HCT116 (cell line): ENCODE measurements around the gene EEPD1. TPM values are rescaled to one million over a fixed set of nuclear protein-coding genes. Genes with fewer than 3 reads are reported as not detected.

Source experiments
- ATAC-seq: fragments of 200-7000 bp; cut with Tn5 transposase; 2 replicates; pipeline ENCODE4 v1.9.1; 2020; ENCODE audit warnings: mild to moderate bottlenecking, moderate library complexity
- BruUV-seq: library from RNA; stranded (reverse); fragments of 400-500 nt; replicated peaks from 2 replicates; lab custom pipeline; 2021; lab: Mats Ljungman, UMichigan
- CTCF ChIA-PET: fragments of 300-600 bp; sonication (Branson Sonifier 250); formaldehyde crosslinking; loops from one replicate; lab custom pipeline; 2021; ENCODE audit warnings: antibody characterized with exemption; lab: Charles Lee
- POLR2A ChIA-PET: fragments of 300-600, 350-600 bp; sonication (Branson Sonifier 250); formaldehyde crosslinking; loops from one replicate; lab custom pipeline; 2021; ENCODE audit warnings: antibody characterized with exemption; lab: Charles Lee
- RAD21 ChIA-PET, 2 experiments: fragments of 300-600 bp; sonication (Branson Sonifier 250); formaldehyde crosslinking; loops; one replicate each; lab custom pipeline; 2023; ENCODE audit warnings: low total read pairs in 2 of 2; ENCODE audit not compliant: uncharacterized antibody in 2 of 2, unreplicated experiment in 2 of 2, low non-redundant PET in 1 of 2; lab: Charles Lee
- DNase-seq: peaks from one replicate; pipeline ENCODE4 v3.0.0-alpha.2; 2010; ENCODE audit warnings: low read depth, low spot score
- H2AFZ ChIP-seq: fragments of 200-600 bp; shearing (Covaris generic), sonication (generic); 2 replicates; pipeline ENCODE4 v1.6.1; 2017; ENCODE audit warnings: low read depth, mixed run types, mixed read lengths, antibody characterized with exemption, low read length; ENCODE audit not compliant: poor library complexity, severe bottlenecking
- H3K27ac ChIP-seq: 2 replicates; pipeline ENCODE4 v1.5.1; 2012; ENCODE audit warnings: low read depth, low read length
- H3K27me3 ChIP-seq: fragments of 200-600 bp; sonication (generic); 2 replicates; pipeline ENCODE4 v1.6.1; 2016; ENCODE audit warnings: mixed run types, low read length, mixed read lengths; ENCODE audit not compliant: insufficient read depth
- H3K36me3 ChIP-seq, 2 experiments: fragments of 200-500 bp in 1 of 2; fragments of 200-600 bp in 1 of 2; sonication (Bioruptor generic) in 1 of 2; sonication (generic) in 1 of 2; 2 replicates each; pipeline versions ENCODE4 v1.5.1 to v1.6.1; 2014 to 2016; ENCODE audit warnings: low read length in 2 of 2, inconsistent platforms in 1 of 2, mixed read lengths in 1 of 2, mixed run types in 1 of 2; ENCODE audit not compliant: insufficient read depth in 2 of 2, control insufficient read depth in 1 of 2
- H3K4me1 ChIP-seq, 2 experiments: fragments of 200-600 bp in 1 of 2; sonication (generic) in 1 of 2; 2 replicates each; pipeline versions ENCODE4 v1.5.1 to v1.6.1; 2012 to 2017; ENCODE audit warnings: low read length in 2 of 2, inconsistent platforms in 1 of 2, mild to moderate bottlenecking in 1 of 2, mixed read lengths in 1 of 2, mixed run types in 1 of 2, moderate library complexity in 1 of 2; ENCODE audit not compliant: insufficient read depth in 2 of 2, control insufficient read depth in 1 of 2
- H3K4me2 ChIP-seq: fragments of 200-600 bp; sonication (generic); 2 replicates; pipeline ENCODE4 v1.6.1; 2017; ENCODE audit warnings: mixed run types, low read length, mixed read lengths
- H3K4me3 ChIP-seq, 2 experiments: fragments of 200-600 bp in 1 of 2; sonication (generic) in 1 of 2; replicated peaks in 1 of 2; 2 replicates each; pipeline ENCODE4 v1.5.1; 2011 to 2016; ENCODE audit warnings: low read length in 2 of 2, control low read depth in 1 of 2, low read depth in 1 of 2, mild to moderate bottlenecking in 1 of 2, mixed read lengths in 1 of 2, mixed run types in 1 of 2
- H3K79me2 ChIP-seq: fragments of 200-600 bp; sonication (generic); 2 replicates; pipeline ENCODE4 v1.6.1; 2017; ENCODE audit warnings: mild to moderate bottlenecking, mixed run types, low read length, moderate library complexity, mixed read lengths; ENCODE audit not compliant: insufficient read depth
- H3K9ac ChIP-seq: fragments of 200-600 bp; sonication (generic); 2 replicates; pipeline ENCODE4 v1.6.1; 2016; ENCODE audit warnings: low read length, mixed read lengths
- H3K9me2 ChIP-seq: fragments of 200-600 bp; sonication (generic), shearing (Covaris generic); 2 replicates; pipeline ENCODE4 v1.6.1; 2017; ENCODE audit warnings: mixed run types, mild to moderate bottlenecking, moderate library complexity; ENCODE audit not compliant: insufficient read depth
- H3K9me3 ChIP-seq, 2 experiments: fragments of 200-500 bp in 1 of 2; fragments of 200-600 bp in 1 of 2; sonication (Bioruptor generic) in 1 of 2; sonication (generic) in 1 of 2; 2 replicates each; pipeline ENCODE4 v1.6.1; 2014 to 2017; ENCODE audit warnings: low read length in 2 of 2, mixed read lengths in 2 of 2, inconsistent platforms in 1 of 2, low read depth in 1 of 2, mild to moderate bottlenecking in 1 of 2, mixed run types in 1 of 2, moderate library complexity in 1 of 2; ENCODE audit not compliant: control insufficient read depth in 1 of 2, insufficient read depth in 1 of 2
- H4K20me1 ChIP-seq: fragments of 200-600 bp; sonication (generic), shearing (Covaris generic); 2 replicates; pipeline ENCODE4 v1.6.1; 2017; ENCODE audit warnings: mixed run types, mild to moderate bottlenecking, moderate library complexity; ENCODE audit not compliant: insufficient read depth
- CEBPB ChIP-seq: IDR thresholded peaks from 2 replicates; pipeline ENCODE4 v1.6.1; 2012; ENCODE audit warnings: low read depth
- EZH2phosphoT487 ChIP-seq: fragments of 200-600 bp; IDR thresholded peaks from 2 replicates; pipeline ENCODE4 v1.6.1; 2018; ENCODE audit warnings: antibody characterized with exemption, borderline replicate concordance
- FOSL1 ChIP-seq: IDR thresholded peaks from 2 replicates; pipeline ENCODE4 v1.6.1; 2012; ENCODE audit warnings: low read depth
- JUND ChIP-seq: IDR thresholded peaks from 2 replicates; pipeline ENCODE4 v1.6.1; 2012
- MAX ChIP-seq: IDR thresholded peaks from 2 replicates; pipeline ENCODE4 v1.6.1; 2012
- POLR2AphosphoS5 ChIP-seq: IDR thresholded peaks from 2 replicates; pipeline ENCODE4 v1.6.1; 2011; ENCODE audit warnings: mild to moderate bottlenecking, low read depth, low read length, moderate library complexity
- RAD21 ChIP-seq: IDR thresholded peaks from 2 replicates; pipeline ENCODE4 v1.6.1; 2012; ENCODE audit warnings: low read depth, mild to moderate bottlenecking
- TCF7L2 ChIP-seq: IDR thresholded peaks from 2 replicates; pipeline ENCODE4 v1.7.0; 2011; ENCODE audit warnings: borderline replicate concordance, inconsistent platforms; ENCODE audit not compliant: insufficient read depth, insufficient read length; ENCODE audit errors: extremely low read depth
- intact Hi-C: fragments of 100-400 bp; cut with micrococcal nuclease; formaldehyde crosslinking; loops from 2 replicates; pipeline ENCODE4 v1.10.0; 2022
- total RNA-seq: library from RNA; stranded (reverse); gene quantifications from one replicate; pipeline ENCODE4 v1.2.1, GENCODE V29; 2021; ENCODE audit not compliant: unreplicated experiment
- TF ChIP-seq, protein P1 (sequence below), 3 experiments: fragments of 200-600 bp in 1 of 3; sonication (generic) in 1 of 3; IDR thresholded peaks in 2 of 3; conservative IDR thresholded peaks in 1 of 3; 2 replicates each; pipeline ENCODE4 v1.5.1; 2012 to 2017; ENCODE audit warnings: low read depth in 2 of 3, low read length in 2 of 3, antibody characterized with exemption in 1 of 3, borderline replicate concordance in 1 of 3, control low read depth in 1 of 3, mild to moderate bottlenecking in 1 of 3, mixed read lengths in 1 of 3, mixed run types in 1 of 3, moderate library complexity in 1 of 3; ENCODE audit not compliant: insufficient read depth in 1 of 3

The EEPD1 gene
- total RNA-seq, 1 experiment from 2014 or later: 4.2 TPM

DNA sequence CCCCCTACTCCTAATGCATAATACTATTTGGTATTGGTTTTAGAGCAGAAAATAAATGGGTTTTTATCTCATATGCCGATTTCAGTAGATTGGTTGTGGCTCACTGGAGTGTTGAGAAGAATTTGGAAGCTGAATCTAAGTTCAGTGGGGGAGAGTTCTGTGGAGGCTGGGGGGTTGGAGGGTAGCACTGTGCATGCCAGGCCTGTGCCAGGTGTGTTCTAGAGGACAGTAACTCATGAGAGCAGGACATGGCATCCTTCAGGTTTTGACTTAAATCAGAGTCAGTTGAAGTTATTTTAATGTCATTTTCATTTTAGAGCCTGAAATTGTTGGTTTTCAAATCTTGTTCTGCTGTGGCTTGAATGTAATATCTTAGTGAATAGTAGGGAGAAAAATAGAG, 79.5 kb downstream of the EEPD1 start:
- H3K27me3 ChIP-seq: no peaks in the 10 kb centered on the region
- H3K9me3 ChIP-seq: no peaks in the 10 kb centered on the region
- H3K27ac ChIP-seq: no peak overlapping the region
- no peak overlapping the region for H3K9ac ChIP-seq
- H3K36me3 ChIP-seq: no peaks in the 10 kb centered on the region
- no peak for DNase-seq
- no peak overlapping the region for H3K4me3 ChIP-seq
- ChIA-PET CTCF (interaction anchor here (0.7 kb wide), 1 partner anchor 19 kb away, joined by 3 read pairs; no protein-coding TSS in a partner anchor), POLR2A (no interaction called here), RAD21 (no interaction called here)
- BruUV-seq: no TSS peak
- H4K20me1 ChIP-seq: no peaks in the 10 kb centered on the region
- no peaks in the 10 kb centered on the region for H3K9me2 ChIP-seq
- H2AFZ ChIP-seq: no peak overlapping the region
- no peak overlapping the region for H3K4me2 ChIP-seq
- no peaks in the 10 kb centered on the region for H3K79me2 ChIP-seq
- intact Hi-C loops: no loop called here
- no peak for TF ChIP-seq FOSL1
- TF ChIP-seq MAX: no peak
- no peak for TF ChIP-seq POLR2AphosphoS5
- TF ChIP-seq JUND: no peak
- TF ChIP-seq EZH2phosphoT487: no peak
- TF ChIP-seq, protein P1, sequence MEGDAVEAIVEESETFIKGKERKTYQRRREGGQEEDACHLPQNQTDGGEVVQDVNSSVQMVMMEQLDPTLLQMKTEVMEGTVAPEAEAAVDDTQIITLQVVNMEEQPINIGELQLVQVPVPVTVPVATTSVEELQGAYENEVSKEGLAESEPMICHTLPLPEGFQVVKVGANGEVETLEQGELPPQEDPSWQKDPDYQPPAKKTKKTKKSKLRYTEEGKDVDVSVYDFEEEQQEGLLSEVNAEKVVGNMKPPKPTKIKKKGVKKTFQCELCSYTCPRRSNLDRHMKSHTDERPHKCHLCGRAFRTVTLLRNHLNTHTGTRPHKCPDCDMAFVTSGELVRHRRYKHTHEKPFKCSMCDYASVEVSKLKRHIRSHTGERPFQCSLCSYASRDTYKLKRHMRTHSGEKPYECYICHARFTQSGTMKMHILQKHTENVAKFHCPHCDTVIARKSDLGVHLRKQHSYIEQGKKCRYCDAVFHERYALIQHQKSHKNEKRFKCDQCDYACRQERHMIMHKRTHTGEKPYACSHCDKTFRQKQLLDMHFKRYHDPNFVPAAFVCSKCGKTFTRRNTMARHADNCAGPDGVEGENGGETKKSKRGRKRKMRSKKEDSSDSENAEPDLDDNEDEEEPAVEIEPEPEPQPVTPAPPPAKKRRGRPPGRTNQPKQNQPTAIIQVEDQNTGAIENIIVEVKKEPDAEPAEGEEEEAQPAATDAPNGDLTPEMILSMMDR (IDR thresholded peaks at IDR 0.05 in 2 of 3, conservative IDR thresholded peaks at IDR 0.05 in 1 of 3; ENCODE audit: borderline replicate concordance in 1 of 3, insufficient read depth in 1 of 3, low read depth in 2 of 3, low read length in 2 of 3): no peak
- TF ChIP-seq CEBPB: no peak
- no peak for TF ChIP-seq RAD21
- TF ChIP-seq TCF7L2: no peak
- no peak for ATAC-seq
- no peaks in the 10 kb centered on the region; a peak in 1 of 4 replicates for H3K4me1 ChIP-seq
